K562 treated with DMSO at 1 percent for 24 hours (cell line): ENCODE data around the gene NEK11. TPM values are rescaled to one million over a fixed set of nuclear protein-coding genes. Genes with fewer than 3 reads are reported as not detected.

ENCODE experiments used
- total RNA-seq: library from RNA; unstranded; fragments of 300-600 nt; gene quantifications from 2 replicates; pipeline ENCODE4 v1.2.3, GENCODE V29; 2022; ENCODE audit warnings: low read depth; ENCODE audit not compliant: insufficient read depth

Gene NEK11, protein sequence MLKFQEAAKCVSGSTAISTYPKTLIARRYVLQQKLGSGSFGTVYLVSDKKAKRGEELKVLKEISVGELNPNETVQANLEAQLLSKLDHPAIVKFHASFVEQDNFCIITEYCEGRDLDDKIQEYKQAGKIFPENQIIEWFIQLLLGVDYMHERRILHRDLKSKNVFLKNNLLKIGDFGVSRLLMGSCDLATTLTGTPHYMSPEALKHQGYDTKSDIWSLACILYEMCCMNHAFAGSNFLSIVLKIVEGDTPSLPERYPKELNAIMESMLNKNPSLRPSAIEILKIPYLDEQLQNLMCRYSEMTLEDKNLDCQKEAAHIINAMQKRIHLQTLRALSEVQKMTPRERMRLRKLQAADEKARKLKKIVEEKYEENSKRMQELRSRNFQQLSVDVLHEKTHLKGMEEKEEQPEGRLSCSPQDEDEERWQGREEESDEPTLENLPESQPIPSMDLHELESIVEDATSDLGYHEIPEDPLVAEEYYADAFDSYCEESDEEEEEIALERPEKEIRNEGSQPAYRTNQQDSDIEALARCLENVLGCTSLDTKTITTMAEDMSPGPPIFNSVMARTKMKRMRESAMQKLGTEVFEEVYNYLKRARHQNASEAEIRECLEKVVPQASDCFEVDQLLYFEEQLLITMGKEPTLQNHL
- 0.27 and 1.5 TPM in 2 replicates for total RNA-seq

DNA sequence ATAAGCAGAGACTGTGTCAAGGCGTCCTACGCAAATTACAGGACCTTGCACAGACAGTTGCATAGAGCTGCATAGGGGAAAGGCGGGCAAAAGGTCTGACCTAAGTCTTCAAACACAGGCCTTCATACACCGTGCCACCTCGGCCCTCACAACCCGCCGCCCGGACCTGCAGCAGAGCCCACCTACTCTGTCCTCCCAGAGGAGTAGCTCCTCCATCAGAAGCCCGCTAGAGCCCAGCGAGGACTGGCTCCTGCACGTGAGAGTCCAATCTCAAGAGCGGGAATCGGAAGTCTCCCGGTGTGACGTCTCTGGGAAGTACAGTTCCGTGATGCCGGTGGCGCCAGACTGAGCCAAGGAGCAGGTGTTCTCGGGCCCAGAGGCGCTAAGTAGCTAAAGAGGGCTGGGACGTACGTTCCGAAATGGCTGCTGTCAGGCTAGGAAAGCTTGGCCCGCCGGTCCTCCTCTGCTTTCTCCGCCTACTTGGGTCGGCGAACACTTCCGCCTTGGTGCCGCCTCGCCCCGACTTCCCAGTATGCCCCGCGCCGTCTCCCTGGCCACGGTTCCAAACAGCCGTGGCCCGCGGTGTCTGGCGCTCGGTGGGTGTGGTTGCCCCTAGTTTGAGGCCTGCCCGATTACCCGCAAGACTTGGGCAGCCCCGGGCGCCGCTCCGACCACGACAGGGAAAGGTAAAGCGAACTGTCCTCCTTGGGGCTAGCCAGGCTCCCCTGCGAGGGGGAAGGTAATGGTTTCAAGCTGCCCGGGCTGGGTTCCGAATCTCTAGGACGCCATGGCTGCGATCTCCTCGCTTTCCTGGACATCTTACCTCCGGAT, at the start of gene NEK11, which contains the start of gene ASTE1:
Gene NEK11 (plus strand): TSS at position 557 of the 831 bp plus-strand sequence. CDS start 2,832 bp downstream, outside the sequence.
Gene ASTE1 (minus strand): TSS at position 505 of the 831 bp plus-strand sequence. CDS start 1,519 bp downstream, outside the sequence.

GRCh38 chr3:131381445-131382291, 355.0 kb downstream of the NEK11 start, which contains the start of gene NUDT16:
NUDT16 (plus strand) TSS chr3:131381774; CDS start chr3:131381805, 31 bp downstream.

Other genes with a start within 250 kb of the NEK11 start
- 16.9 and 17.8 TPM in 2 replicates for gene ATP2C1, start 132.8 kb upstream of the NEK11 start, total RNA-seq
- 3.0 and 4.2 TPM in 2 replicates for gene ASTE1, start 52 bp upstream of the NEK11 start, total RNA-seq